ENCODE measurements around the gene TIMM22.

- TF ChIP-seq CTCF (IDR thresholded peaks at IDR 0.05 in 2 of 3, conservative IDR thresholded peaks at IDR 0.05 in 1 of 3; ENCODE audit: borderline replicate concordance in 1 of 3, insufficient read depth in 1 of 3, low read depth in 2 of 3, low read length in 2 of 3) (no peak), ZNF274 (IDR thresholded peaks at IDR 0.05; ENCODE audit: low read depth, low read length) (no peak), CEBPB (IDR thresholded peaks at IDR 0.05; ENCODE audit: low read depth) (no peak), FOSL1 (IDR thresholded peaks at IDR 0.05; ENCODE audit: low read depth) (no peak), POLR2AphosphoS5 (IDR thresholded peaks at IDR 0.05; ENCODE audit: low read depth, low read length) (no peak), TCF7L2 (IDR thresholded peaks at IDR 0.05; ENCODE audit: borderline replicate concordance, extremely low read depth, insufficient read depth, insufficient read length) (no peak)
Observed at GRCh38 chr17:1022278-1023024, 25.5 kb downstream of the TIMM22 start.

All from HCT116 (cell line).